OCI-LY7 (cell line): ENCODE results near the gene GLRA3.

ENCODE experiments used
- CTCF ChIP-seq: fragments of 200-600 bp; sonication (generic); conservative IDR thresholded peaks from 2 replicates; pipeline ENCODE4 v1.5.1; 2014; ENCODE audit warnings: mild to moderate bottlenecking, antibody characterized with exemption, low read length, moderate library complexity, mixed read lengths
- EZH2phosphoT487 ChIP-seq: fragments of 200-600 bp; sonication (generic); IDR thresholded peaks from 2 replicates; pipeline ENCODE4 v1.6.1; 2018; ENCODE audit warnings: low read depth, borderline replicate concordance, mild to moderate bottlenecking, mixed run types, antibody characterized with exemption, low read length, moderate library complexity, mixed read lengths

- TF ChIP-seq CTCF (no peak), EZH2phosphoT487 (no peak)
Measured at GRCh38 chr4:174713821-174714220, 115.2 kb downstream of the GLRA3 start.
